C4-2B (cell line): Measurements from ENCODE around the gene DHRS9.

Experiments
- ZFX ChIP-seq: fragments of 450-650 bp; IDR thresholded peaks from 2 replicates; pipeline ENCODE4 v1.6.1; 2017
- TF ChIP-seq, protein P1 (sequence below): fragments of 450-650 bp; conservative IDR thresholded peaks from 2 replicates; pipeline ENCODE4 v1.5.1; 2017; ENCODE audit warnings: mild to moderate bottlenecking

DNA sequence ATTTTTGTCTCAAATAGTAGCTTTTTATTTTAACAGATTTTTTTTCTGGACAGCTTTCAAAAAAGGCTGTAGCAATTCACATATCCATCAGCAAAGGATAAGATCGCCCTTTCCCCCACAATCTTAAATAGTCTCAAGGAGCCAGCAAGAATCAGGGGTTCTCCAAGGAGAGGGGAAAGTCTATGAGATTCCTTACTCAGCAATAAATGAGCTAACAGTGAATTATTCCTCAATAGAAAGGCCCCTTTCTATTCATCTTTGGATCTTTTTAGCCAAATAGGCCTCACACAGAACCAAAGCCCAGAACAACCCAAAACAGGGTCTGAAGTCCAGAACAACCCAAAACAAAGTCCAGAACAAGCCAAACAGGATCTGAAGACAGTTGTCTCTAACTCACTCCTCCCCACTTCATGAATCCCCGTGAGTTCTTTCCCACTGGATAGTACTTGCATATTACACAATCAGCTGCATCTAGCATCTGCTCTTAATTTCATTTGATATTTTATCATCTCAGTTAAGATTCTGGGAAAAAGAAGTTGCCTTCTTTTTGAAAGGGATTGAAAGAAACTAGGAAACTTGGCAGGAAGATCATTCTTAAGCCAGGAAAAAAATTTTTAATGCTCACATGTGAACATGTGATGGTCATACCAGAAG, 3.4 kb upstream of the DHRS9 start:
- TF ChIP-seq, protein P1, sequence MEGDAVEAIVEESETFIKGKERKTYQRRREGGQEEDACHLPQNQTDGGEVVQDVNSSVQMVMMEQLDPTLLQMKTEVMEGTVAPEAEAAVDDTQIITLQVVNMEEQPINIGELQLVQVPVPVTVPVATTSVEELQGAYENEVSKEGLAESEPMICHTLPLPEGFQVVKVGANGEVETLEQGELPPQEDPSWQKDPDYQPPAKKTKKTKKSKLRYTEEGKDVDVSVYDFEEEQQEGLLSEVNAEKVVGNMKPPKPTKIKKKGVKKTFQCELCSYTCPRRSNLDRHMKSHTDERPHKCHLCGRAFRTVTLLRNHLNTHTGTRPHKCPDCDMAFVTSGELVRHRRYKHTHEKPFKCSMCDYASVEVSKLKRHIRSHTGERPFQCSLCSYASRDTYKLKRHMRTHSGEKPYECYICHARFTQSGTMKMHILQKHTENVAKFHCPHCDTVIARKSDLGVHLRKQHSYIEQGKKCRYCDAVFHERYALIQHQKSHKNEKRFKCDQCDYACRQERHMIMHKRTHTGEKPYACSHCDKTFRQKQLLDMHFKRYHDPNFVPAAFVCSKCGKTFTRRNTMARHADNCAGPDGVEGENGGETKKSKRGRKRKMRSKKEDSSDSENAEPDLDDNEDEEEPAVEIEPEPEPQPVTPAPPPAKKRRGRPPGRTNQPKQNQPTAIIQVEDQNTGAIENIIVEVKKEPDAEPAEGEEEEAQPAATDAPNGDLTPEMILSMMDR: no peak
- no peak for TF ChIP-seq ZFX
